K562 (cell line): Measurements from ENCODE around the gene RPS19BP1.

Experiments used
- ARID2 ChIP-seq: fragments of 450-650 bp; IDR thresholded peaks from 2 replicates; pipeline ENCODE4 v1.6.1; 2017; ENCODE audit warnings: antibody characterized with exemption, mild to moderate bottlenecking
- CTCF ChIP-seq, 3 experiments: IDR thresholded peaks in 2 of 3; conservative IDR thresholded peaks in 1 of 3; 2 replicates each; pipeline ENCODE4 v1.5.1; 2011 to 2012; ENCODE audit warnings: low read length in 3 of 3, mild to moderate bottlenecking in 3 of 3, control low read depth in 2 of 3, improper control_type of control experiment in 1 of 3, inconsistent platforms in 1 of 3, low read depth in 1 of 3, mixed read lengths in 1 of 3, moderate library complexity in 1 of 3; ENCODE audit not compliant: insufficient read depth in 2 of 3
- E2F3 ChIP-seq: fragments of 250-450 bp; sonication (Bioruptor Pico); IDR thresholded peaks from 2 replicates; pipeline ENCODE4 v1.4.0; 2020; ENCODE audit warnings: mild to moderate bottlenecking
- FOXA3 ChIP-seq, 2 experiments: fragments of 450-650 bp in 1 of 2; sonication (generic) in 1 of 2; formaldehyde crosslinking; IDR thresholded peaks in 1 of 2; conservative IDR thresholded peaks in 1 of 2; 2 replicates each; pipeline versions ENCODE4 v1.4.0 to v1.8.0; 2020 to 2022; ENCODE audit warnings: mild to moderate bottlenecking in 2 of 2, missing genetic modification reagents in 1 of 2
- FOXM1 ChIP-seq, 2 experiments: fragments of 450-650 bp in 1 of 2; sonication (generic) in 1 of 2; formaldehyde crosslinking in 1 of 2; IDR thresholded peaks; 2 replicates each; pipeline versions ENCODE4 v1.6.1 to v1.9.0; 2017 to 2022; ENCODE audit warnings: low read depth in 2 of 2, mild to moderate bottlenecking in 2 of 2, missing genetic modification reagents in 1 of 2, moderate library complexity in 1 of 2
- SMARCE1 ChIP-seq: fragments of 450-650 bp; IDR thresholded peaks from 2 replicates; pipeline ENCODE4 v1.7.1; 2016; ENCODE audit warnings: mild to moderate bottlenecking
- TAF1 ChIP-seq: IDR thresholded peaks from 2 replicates; pipeline ENCODE4 v1.6.1; 2011; ENCODE audit warnings: mild to moderate bottlenecking, low read length, moderate library complexity; ENCODE audit not compliant: insufficient read depth, control insufficient read depth, severe bottlenecking; ENCODE audit errors: extremely low read depth
- USF2 ChIP-seq: sonication (generic); formaldehyde crosslinking; IDR thresholded peaks from 2 replicates; pipeline ENCODE4 v1.5.0; 2020; ENCODE audit warnings: missing genetic modification reagents
- TF ChIP-seq, protein P1 (sequence below): sonication (generic); formaldehyde crosslinking; IDR thresholded peaks from 2 replicates; pipeline ENCODE4 v1.8.1; 2022; ENCODE audit warnings: missing genetic modification reagents

DNA sequence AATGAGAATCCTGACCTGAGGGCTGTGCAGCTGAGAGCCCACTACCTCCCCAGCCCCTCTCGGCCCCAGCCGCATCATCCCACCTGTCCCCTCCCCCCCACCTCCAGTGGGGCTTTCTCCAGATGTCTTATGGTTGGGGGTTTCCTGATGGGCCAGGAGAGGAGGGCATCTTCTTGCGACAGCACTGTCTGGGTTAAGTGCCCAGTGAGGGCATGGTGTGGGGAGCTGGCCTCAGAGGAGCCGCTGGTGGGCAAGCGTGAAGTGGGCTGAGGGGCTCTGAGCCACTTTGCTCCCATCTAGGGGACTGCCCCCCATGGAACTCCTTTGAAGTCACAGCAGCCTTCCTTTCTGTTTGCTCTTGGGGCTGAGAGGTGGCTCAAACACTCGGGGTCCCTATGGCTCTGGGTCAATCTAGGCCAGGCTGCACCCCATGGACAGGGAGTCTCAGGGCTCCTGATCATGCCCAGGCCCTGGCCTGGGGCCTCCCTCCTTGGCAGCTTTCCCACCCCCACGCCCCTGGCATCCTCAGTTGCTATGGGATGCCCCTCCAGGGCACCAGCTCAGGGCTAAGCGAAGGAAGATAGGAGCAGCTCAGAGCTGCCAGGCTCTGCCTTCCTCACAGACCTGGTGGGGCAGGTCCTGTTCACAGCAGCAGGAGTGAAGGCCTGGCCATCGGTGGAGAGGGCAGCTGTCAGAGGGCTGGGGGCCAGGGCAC is 41.4 kb downstream of the RPS19BP1 start:
- no peak for TF ChIP-seq USF2 (CRISPR knock-in tag)
- no peak for TF ChIP-seq FOXM1 (IDR thresholded peaks at IDR 0.05; ENCODE audit: low read depth)
- TF ChIP-seq FOXM1 (CRISPR knock-in tag; IDR thresholded peaks at IDR 0.05; ENCODE audit: low read depth) = no peak
- no peak for TF ChIP-seq FOXA3 (CRISPR knock-in tag; conservative IDR thresholded peaks at IDR 0.05 in 1 of 2, IDR thresholded peaks at IDR 0.05 in 1 of 2)
- no peak for TF ChIP-seq E2F3 (CRISPR knock-in tag)
- no peak for TF ChIP-seq TAF1
- TF ChIP-seq CTCF (IDR thresholded peaks at IDR 0.05 in 2 of 3, conservative IDR thresholded peaks at IDR 0.05 in 1 of 3; ENCODE audit: insufficient read depth in 2 of 3, low read depth in 1 of 3, low read length in 3 of 3) = no peak
- TF ChIP-seq, protein P1, sequence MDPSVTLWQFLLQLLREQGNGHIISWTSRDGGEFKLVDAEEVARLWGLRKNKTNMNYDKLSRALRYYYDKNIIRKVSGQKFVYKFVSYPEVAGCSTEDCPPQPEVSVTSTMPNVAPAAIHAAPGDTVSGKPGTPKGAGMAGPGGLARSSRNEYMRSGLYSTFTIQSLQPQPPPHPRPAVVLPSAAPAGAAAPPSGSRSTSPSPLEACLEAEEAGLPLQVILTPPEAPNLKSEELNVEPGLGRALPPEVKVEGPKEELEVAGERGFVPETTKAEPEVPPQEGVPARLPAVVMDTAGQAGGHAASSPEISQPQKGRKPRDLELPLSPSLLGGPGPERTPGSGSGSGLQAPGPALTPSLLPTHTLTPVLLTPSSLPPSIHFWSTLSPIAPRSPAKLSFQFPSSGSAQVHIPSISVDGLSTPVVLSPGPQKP (CRISPR knock-in tag) = no peak
- no peak for TF ChIP-seq SMARCE1
- no peak for TF ChIP-seq ARID2
